Activated CD8-positive, alpha-beta memory T cell treated with anti-CD3 and anti-CD28 coated beads, Interleukin-2, amount 50 U/mL, for 24 hours (primary cell): ENCODE results near the gene ETFBKMT.
"Not testable (repeated sequence)": the region's sequence is repeated elsewhere in the genome, so short reads cannot be mapped to it uniquely, and the experiment has no call there.

Experiments used
- DNase-seq: peaks from one replicate; pipeline ENCODE4 v3.0.0-alpha.2; 2020; ENCODE audit errors: extremely low read depth

ETFBKMT gene

GRCh38 chr12:31718542-31719198 lies 59.2 kb downstream of the ETFBKMT start:
- DNase-seq = not testable (repeated sequence)

GRCh38 chr12:31722580-31722979 lies 63.1 kb downstream of the ETFBKMT start:
- DNase-seq = no peak
